Measurements from ENCODE around the gene GPC3. TPM values are rescaled to one million over a fixed set of nuclear protein-coding genes. Genes with fewer than 3 reads are reported as not detected.
"Not testable (repeated sequence)": the region's sequence is repeated elsewhere in the genome, so short reads cannot be mapped to it uniquely, and the experiment has no call there.

The GPC3 gene
- total RNA-seq, 1 experiment from 2014 or later, result not detected

DNA sequence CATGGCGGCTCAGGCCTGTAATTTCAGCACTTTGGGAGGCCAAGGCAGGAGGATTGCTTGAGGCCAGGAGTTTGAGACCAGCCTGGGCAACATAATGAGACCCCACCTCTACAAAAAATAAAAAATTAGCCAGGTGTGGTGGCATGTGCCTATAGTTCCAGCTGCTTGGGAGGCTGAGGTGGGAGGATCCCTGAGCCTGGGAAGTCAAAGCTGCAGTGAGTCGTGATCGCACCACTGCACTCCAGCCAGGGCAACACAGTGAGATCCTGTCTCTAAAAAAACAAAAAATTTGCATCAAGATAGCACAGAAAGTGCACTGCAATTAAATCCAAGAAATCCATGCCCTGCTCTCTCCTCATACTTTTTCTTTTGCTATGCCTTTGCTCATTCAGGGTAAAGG is 458.6 kb downstream of the GPC3 start:
- DNase-seq, H3K4me3 ChIP-seq, H3K27me3 ChIP-seq, H3K36me3 ChIP-seq, H3K9me3 ChIP-seq: not testable (repeated sequence)

DNA sequence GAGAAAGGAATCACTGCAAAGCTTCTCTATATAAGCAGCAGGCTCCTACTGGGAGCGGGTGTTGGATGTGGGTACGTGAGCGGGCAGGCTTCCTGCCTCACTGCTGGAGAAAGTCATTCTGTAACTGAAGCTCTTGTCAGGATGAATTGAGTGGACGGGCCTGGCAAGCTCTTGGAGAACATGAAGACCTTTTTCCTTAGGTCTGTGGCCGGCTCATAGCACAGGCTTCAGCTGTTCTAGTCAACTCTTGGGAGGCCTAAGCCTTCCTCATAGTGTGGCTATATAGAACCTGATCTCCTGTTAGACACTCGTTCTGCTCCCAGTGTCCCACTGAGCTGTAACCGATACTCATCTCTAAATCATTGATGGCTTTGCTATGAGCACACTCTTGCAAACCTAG is 461.9 kb downstream of the GPC3 start:
- DNase-seq, result no peak
- H3K4me3 ChIP-seq, result no peak overlapping the region
- no peaks in the 10 kb centered on the region for H3K36me3 ChIP-seq

DNA sequence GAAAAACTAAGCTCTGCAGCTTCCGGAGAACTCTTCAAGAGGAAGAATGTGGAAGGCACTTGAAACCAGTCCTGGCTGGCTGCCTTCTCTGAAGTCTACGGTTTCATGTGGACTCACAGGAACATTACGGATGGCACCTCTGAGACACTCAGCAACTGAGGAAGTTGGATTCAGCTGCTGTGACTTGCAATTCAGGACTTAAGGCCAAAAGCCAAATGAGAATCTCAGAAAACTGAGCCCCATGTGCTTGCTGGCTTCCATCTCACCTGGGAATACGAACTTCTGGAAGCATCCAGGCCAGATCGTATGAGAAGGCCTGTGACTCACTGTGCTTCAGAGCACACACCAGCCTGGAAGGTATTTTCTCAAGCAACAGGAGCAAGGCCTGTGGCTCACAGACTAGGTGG is 462.3 kb downstream of the GPC3 start:
- Histone ChIP-seq H3K27me3 (no peaks in the 10 kb centered on the region), H3K4me3 (no peak overlapping the region), H3K9me3 (no peaks in the 10 kb centered on the region), H3K36me3 (no peaks in the 10 kb centered on the region)
- peak; percentile 20 for DNase-seq

More for the DNA sequence above, 461.9 kb downstream of the GPC3 start:
- H3K9me3 ChIP-seq, result no peaks in the 10 kb centered on the region
- H3K27me3 ChIP-seq, result no peaks in the 10 kb centered on the region

DNA sequence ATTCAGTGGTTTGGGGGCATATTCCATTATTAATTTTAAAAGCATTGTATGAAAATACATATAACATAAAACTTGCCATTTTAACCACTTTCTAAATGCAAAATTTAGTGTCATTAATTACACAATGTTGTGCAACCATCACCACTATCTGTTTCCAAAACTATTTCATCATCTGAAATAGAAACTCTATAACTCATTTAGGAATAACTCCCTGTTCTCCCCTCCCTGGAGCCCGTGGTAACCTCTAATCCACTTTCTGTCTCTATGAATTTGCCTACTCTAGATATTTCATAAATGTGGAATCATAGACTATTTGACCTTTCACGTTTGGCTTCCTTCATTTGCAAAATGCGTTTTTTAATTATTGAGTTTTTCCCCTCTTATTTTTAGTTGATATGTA is 468.7 kb downstream of the GPC3 start:
- DNase-seq, result no peak
- Histone ChIP-seq H3K4me3 (no peak overlapping the region), H3K9me3 (no peaks in the 10 kb centered on the region), H3K27me3 (no peaks in the 10 kb centered on the region), H3K36me3 (no peaks in the 10 kb centered on the region)

DNA sequence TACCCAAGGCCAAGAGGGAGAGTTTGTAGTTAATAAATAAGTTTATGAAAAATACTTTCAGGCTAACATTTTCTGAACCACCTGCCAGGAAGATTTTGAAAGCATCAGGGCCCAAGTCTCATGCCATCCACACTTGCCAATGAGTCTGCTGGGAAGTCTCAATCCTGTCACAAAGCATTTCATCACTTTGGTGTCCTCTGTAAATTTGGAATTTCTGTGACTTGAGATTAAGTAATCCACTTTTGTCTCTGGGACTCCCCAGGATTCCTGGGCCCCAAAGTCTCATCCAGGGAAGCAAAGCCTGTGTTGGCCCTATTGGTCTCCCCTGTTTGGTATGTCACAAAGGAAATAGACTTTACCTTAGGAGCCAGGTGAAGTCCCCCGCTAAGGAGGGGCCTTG is 470.9 kb downstream of the GPC3 start:
- Histone ChIP-seq H3K27me3 (no peaks in the 10 kb centered on the region), H3K4me3 (no peak overlapping the region), H3K36me3 (no peaks in the 10 kb centered on the region), H3K9me3 (no peaks in the 10 kb centered on the region)
- DNase-seq, result no peak

DNA sequence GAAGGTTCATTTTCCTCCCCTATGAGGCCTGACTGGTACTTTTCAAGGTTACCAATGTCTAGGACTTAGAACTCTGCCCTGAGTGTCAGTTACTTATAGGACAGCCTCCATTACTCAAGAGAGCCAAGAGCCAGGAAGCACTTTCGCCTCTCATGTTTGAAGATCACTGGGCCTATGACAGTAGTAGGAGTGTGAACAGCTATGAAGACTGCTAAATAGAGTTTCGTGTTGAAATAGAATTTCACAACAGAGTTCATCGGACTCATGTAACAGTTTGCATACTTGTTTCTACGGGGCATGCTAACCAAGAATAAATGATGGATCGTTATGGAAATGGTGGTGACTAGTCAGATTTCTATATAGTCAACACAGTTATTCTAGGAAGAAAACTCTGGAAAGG is 472.3 kb downstream of the GPC3 start:
- no peak for DNase-seq
- Histone ChIP-seq H3K27me3 (no peaks in the 10 kb centered on the region), H3K9me3 (no peaks in the 10 kb centered on the region)

DNA sequence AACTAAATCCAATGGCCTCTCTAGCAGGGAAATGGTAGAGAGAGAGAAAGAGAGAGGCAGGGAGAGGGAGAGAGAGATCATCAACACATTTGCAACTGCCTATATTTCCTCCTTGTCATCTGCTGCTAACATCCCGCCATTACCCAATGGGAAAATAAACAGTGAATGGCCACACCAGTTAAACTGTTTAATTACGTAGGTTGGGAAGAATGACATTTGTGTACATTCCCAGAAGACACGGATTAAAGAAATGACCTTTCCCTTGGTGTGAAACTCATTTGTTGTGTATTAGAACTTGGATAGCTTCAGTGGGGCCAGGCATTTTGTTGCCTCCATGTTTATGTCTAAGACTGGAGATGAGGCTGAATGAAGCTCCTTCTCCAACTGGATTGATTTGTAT is 474.4 kb downstream of the GPC3 start:
- H3K4me3 ChIP-seq, result no peak overlapping the region
- DNase-seq, result no peak

More for the DNA sequence above, 472.3 kb downstream of the GPC3 start:
- Histone ChIP-seq H3K4me3 (no peak overlapping the region), H3K36me3 (no peaks in the 10 kb centered on the region)

DNA sequence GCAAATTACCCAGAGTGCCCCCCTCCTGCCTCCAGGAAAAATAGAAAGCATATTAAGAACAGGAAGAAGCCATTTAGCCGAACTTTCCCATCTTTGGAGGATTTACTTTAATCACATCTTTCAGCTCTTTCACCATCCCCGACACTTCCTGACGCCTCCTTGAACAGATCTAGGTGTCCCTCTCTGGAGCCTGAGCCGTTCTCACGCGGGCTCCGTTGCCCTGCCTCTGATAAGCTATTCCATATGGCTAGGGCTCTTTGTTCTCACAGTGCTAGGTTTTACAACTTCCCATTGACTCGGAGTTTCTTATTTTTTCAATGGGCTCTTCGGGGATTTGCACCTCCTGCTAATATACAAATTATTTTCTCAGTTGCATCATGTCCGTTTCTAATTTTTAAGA is 488.0 kb downstream of the GPC3 start:
- Histone ChIP-seq H3K36me3 (no peaks in the 10 kb centered on the region), H3K4me3 (no peak overlapping the region), H3K27me3 (no peaks in the 10 kb centered on the region), H3K9me3 (no peaks in the 10 kb centered on the region)
- DNase-seq, result no peak

More for the DNA sequence above, 474.4 kb downstream of the GPC3 start:
- H3K9me3 ChIP-seq, result no peaks in the 10 kb centered on the region
- no peaks in the 10 kb centered on the region for H3K36me3 ChIP-seq
- H3K27me3 ChIP-seq, result no peaks in the 10 kb centered on the region

DNA sequence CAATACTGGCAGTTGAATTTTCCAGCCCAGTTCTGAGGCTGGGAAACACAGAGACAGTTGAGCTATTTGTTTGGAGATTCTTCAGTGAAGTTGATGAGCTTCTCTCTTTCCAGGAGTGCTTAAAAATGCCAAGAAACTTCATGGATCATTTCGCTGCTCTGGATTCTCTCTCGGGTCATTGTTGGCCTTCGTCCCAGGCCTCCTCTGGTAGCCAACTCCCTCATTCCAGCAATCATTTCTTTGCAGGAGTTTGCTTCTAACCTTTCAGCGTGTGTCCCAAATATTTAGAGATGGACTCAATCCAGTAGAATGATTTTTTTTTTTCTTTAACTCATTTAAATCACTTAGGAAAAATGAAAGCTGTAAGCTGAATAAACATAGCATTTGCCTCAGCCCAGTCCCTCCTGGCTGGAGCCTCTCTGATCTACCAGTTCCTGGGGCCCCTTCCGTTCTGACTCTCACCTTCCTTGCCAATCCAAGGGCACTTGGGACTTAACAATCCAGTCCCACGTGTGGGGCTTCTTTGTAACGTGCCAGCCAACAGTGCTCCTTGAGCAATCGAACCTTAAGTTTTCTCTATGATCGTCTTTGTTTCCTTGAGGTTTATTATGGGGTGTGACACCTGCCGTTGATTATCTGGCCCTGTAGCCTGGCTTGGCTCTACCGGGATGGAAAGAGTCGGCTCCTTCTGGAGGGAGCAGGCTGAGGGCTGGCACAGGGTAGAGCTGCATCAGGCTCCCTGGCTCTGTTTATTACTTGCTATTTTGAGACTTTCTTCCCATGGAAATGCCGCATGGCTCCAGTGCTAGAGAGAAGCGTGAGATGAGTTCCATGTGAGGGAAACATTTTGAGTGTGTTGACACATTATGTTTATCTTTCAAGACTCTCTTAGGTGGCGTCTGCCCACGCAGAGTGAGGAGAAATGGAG is 489.7 kb downstream of the GPC3 start:
- H3K9me3 ChIP-seq, result no peaks in the 10 kb centered on the region
- peak; percentile 79 for DNase-seq
- peak overlapping the region; percentile 20; the same call in 1 of the 2 replicates for H3K4me3 ChIP-seq
- no peaks in the 10 kb centered on the region for H3K27me3 ChIP-seq
- no peaks in the 10 kb centered on the region for H3K36me3 ChIP-seq

DNA sequence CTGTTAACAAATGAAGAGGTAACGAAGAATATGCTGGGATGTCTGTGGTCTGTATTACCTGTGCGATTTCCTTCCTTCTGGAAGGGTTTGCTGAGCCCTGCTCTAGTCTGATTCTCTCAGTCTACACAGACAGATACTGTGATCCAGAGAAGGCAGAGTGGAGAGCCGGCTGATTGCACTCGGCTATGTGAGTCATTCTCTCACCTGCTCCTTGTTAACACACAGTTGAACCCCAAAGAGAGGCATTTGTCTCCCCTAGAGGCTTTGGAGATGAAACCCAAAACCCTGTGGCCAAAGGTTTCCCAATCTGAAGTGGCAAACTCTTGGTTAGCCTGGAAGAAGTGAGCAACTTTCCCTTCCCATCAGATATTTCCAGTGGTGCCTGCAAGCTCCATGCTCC is 492.0 kb downstream of the GPC3 start:
- no peaks in the 10 kb centered on the region for H3K27me3 ChIP-seq
- no peak overlapping the region for H3K4me3 ChIP-seq
- no peaks in the 10 kb centered on the region for H3K9me3 ChIP-seq
- no peaks in the 10 kb centered on the region for H3K36me3 ChIP-seq
- no peak for DNase-seq

DNA sequence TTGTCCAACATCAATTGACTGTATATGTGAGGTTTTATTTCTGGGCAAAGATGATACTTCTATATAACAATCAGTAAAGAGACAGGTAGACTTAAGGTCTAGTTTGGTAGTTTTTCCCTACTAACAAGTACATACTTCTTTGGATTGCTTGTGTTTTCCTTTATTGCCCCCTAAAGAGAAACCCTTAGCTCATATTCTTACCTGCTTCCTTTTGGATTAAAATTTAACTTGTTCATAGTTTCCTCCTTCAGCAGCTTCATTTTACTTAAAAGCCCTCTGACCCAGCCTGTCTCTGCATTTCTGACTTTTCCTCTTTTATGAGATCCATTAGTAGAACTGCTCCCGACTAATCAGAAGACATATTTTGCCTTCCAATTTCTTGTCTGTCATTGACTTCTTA is 494.4 kb downstream of the GPC3 start:
- no peaks in the 10 kb centered on the region for H3K9me3 ChIP-seq
- no peaks in the 10 kb centered on the region for H3K27me3 ChIP-seq
- no peak overlapping the region for H3K4me3 ChIP-seq
- no peaks in the 10 kb centered on the region for H3K36me3 ChIP-seq
- no peak for DNase-seq

All from MG63 (cell line).